ENCODE measurements around the gene BCL6. TPM values are rescaled to one million over a fixed set of nuclear protein-coding genes. Genes with fewer than 3 reads are reported as not detected.

BCL6 gene
- total and polyA plus RNA-seq, 2 donors (not counting 1 experiment from before 2014, with no cell fraction given): 21.2 to 48.2 TPM

DNA sequence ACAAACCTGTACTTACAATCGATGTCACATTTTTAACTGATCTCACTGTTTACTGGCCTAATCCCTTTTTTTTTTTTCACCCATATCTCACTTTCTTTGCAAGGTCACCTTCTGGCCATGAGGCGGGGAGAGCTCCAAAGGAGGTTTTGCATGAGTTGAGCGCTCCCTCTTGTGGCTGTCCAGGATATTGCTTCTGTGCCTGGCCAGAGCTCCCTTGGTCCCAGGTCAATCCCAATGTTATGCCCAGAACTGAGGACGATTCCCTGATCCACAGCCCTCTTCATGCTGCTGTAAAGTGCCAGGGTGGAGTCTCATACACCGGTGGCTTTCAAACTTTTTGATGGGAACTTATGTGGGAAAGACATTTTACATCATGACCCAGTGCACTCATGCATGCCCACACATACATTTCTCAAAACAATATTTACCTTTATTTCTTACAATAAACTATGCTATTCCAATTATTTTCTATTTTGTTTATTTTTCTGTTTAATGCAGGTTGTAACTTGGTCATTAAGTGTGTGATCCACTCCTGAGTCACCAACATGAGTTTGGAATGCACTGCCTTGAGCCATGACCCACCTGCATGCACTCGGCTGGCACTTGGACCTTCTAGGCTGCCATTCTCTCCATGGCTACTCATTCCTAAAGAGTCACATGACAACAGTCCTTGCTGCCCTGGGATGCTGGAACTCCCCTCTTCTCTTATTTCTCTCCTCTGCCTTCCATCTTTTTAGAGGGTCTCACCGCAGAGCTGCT, 65.5 kb downstream of the BCL6 start:
- Histone ChIP-seq H3K36me3 (replicated peaks in 1 of 2; ENCODE audit: control extremely low read depth in 1 of 2, control insufficient read depth in 1 of 2, extremely low read depth in 1 of 2, insufficient read depth in 2 of 2, low read length in 1 of 2) (no peaks in the 10 kb centered on the region), H3K79me2 (ENCODE audit: control insufficient read depth, insufficient read depth, low read length) (no peaks in the 10 kb centered on the region), H4K20me1 (ENCODE audit: control insufficient read depth, insufficient read depth, low read length, poor library complexity, severe bottlenecking) (no peaks in the 10 kb centered on the region), H3K27ac (ENCODE audit: low read length in 2 of 2) (no peak overlapping the region), H3K27me3 (replicated peaks in 1 of 4; ENCODE audit: control extremely low read depth in 1 of 4, control insufficient read depth in 3 of 4, insufficient read depth in 4 of 4, low read length in 3 of 4) (peaks cover 0 to 19% (median 10%) of the 10 kb centered on the region in 4 experiments), H3K4me1 (ENCODE audit: control insufficient read depth in 2 of 2, insufficient read depth in 2 of 2, low read length in 2 of 2) (no peaks in the 10 kb centered on the region), H3K9ac (ENCODE audit: low read length) (no peak overlapping the region), H2AFZ (ENCODE audit: insufficient read depth, low read depth, low read length, poor library complexity, severe bottlenecking) (no peak overlapping the region), H3K4me2 (replicated peaks; ENCODE audit: low read depth, low read length, poor library complexity, severe bottlenecking) (no peak overlapping the region), H3K9me3 (ENCODE audit: control extremely low read depth in 1 of 3, control insufficient read depth in 2 of 3, insufficient read depth in 1 of 3, low read length in 2 of 3) (no peaks in the 10 kb centered on the region), H3K4me3 (ENCODE audit: control extremely low read depth in 1 of 5, extremely low read depth in 1 of 5, insufficient read depth in 1 of 5, low read depth in 2 of 5, low read length in 4 of 5) (no peak overlapping the region)
- ATAC-seq (ENCODE audit: low read depth) (peak; percentile 66), DNase-seq (peak; percentile 72)
- Mint-ChIP-seq H3K9me3 (ENCODE audit: insufficient read depth) (no peaks in the 10 kb centered on the region), H3K27ac (no peak overlapping the region), H3K4me3 (no peak overlapping the region), H3K4me1 (peaks cover 1% of the 10 kb centered on the region), H3K27me3 (peaks cover 51% of the 10 kb centered on the region)
- intact Hi-C loops (cut with micrococcal nuclease): loop anchor here (1.0 kb wide), 2 partner anchors 34 to 64 kb away; no protein-coding TSS in a partner anchor
- TF ChIP-seq EZH2 (IDR thresholded peaks at IDR 0.05; ENCODE audit: borderline replicate concordance, insufficient read depth, low read depth, low read length, poor library complexity, severe bottlenecking): no peak
- TF ChIP-seq, protein P1, sequence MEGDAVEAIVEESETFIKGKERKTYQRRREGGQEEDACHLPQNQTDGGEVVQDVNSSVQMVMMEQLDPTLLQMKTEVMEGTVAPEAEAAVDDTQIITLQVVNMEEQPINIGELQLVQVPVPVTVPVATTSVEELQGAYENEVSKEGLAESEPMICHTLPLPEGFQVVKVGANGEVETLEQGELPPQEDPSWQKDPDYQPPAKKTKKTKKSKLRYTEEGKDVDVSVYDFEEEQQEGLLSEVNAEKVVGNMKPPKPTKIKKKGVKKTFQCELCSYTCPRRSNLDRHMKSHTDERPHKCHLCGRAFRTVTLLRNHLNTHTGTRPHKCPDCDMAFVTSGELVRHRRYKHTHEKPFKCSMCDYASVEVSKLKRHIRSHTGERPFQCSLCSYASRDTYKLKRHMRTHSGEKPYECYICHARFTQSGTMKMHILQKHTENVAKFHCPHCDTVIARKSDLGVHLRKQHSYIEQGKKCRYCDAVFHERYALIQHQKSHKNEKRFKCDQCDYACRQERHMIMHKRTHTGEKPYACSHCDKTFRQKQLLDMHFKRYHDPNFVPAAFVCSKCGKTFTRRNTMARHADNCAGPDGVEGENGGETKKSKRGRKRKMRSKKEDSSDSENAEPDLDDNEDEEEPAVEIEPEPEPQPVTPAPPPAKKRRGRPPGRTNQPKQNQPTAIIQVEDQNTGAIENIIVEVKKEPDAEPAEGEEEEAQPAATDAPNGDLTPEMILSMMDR (IDR thresholded peaks at IDR 0.05): peak; percentile 93
- CTCF ChIA-PET: interaction anchor here (0.6 to 10.3 kb wide), 50 partner anchors 10 to 1515 kb away, joined by 3 to 479 read pairs (median 4); partner anchors contain the start of genes RTP4 and SST
- POLR2A ChIA-PET: interaction anchor here (0.7 kb wide), 1 partner anchor 69 kb away, joined by 3 read pairs; no protein-coding TSS in a partner anchor
- WGBS (ENCODE audit: insufficient coverage): 25% methylated on average over 4 of the region's 7 CpGs
